ENCODE data around the gene TMEM17.

The TMEM17 gene

DNA sequence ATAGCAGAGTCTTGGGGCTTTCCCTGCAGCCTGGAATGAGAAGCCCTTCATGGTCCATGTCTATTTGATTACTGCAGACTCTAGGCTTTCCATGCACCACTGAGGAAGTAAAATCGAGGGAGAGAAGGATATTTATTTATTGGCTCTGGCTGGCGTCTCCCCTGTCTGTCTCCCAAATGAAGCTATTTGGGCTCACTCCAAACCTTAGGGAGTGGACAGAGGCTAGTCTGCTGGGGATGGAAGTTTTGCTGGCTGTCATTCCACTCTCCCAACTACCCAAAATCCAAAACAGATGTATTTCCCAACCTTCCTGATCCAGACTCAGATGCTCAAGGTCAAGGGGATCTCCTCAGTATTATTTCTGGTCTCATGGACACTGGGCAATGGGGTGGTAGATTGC is 33.7 kb downstream of the TMEM17 start:
- no peak for DNase-seq (ENCODE audit: low spot score)

DNA sequence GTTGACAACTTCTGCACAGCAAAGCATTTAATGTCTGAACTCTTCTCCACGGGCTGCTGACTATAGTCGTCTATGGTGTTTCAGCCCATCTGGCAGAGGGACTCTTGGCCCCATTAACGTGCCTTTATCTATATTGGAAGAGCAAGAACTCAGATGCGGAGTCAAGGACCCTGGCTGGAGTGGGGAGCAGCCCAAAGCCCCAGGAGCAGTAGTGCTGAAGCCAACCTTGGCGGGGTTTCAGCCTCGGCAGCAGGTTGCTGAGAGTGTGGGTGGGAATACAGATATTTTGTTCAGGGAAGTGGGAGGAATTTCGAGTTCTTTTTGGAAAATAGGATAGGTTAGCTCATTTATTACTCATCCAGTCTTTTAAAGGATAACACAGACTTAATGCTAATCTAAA is 34.2 kb downstream of the TMEM17 start:
- no peak for DNase-seq (ENCODE audit: low spot score)

DNA sequence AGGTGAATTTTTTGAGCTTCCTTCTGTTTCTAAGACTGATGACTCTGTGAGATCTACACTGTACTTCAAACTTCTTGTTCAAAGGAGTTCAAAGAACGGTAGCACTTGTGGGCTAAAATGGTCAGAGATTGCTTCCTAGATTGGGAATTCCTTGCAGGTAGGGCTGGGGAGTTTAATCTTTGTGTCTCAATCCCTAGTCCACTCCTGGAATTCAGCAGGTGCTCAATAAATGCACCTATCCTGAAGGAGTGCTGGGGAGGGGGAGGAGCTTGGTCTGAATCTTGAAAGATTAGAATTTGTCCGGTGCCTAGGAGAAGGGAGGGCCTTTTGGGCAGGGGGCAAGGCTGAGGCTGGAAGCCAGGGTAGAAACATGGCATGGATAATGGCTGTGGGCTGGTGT is 34.6 kb downstream of the TMEM17 start:
- no peak for DNase-seq (ENCODE audit: low spot score)

DNA sequence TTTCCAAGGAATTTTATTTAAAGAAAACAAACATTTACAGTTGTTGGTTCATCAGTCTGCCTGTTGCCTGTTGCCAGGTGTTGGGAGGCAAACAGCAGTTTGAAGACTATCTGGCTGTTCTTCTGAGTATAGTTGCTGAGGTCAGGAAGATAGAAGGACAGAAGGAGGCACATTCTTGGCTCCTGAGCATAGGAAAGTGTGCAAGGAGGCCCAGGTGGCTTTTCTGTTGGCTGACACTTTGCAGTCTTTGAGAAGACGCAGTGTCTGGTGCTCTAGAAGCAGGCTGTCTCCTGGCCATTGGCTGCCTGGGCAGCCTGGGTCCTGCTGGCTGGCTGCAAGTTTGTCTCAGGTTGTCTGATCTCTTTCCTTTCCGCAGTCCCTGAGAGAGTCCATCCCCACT is 36.4 kb downstream of the TMEM17 start:
- DNase-seq (ENCODE audit: low spot score) = no peak

DNA sequence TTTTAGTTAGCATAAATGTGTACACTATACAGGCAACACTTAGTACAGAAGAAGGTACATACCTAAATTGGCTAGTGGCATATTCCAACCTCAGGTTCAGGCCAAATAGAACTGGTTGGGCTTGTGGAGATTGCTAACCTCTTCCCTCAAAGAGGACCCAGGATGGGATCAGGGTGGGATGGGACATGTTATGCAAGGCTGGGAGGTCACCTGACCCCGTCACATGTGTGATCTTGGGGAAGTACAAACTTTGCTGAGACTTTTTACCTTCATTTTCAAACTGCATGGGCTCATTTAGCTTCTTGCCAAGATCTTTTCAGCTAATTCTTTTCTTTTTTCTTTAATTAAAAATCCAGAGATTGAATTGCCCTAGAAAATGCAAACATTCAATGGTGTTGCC is 36.9 kb downstream of the TMEM17 start:
- DNase-seq (ENCODE audit: low spot score) = no peak

DNA sequence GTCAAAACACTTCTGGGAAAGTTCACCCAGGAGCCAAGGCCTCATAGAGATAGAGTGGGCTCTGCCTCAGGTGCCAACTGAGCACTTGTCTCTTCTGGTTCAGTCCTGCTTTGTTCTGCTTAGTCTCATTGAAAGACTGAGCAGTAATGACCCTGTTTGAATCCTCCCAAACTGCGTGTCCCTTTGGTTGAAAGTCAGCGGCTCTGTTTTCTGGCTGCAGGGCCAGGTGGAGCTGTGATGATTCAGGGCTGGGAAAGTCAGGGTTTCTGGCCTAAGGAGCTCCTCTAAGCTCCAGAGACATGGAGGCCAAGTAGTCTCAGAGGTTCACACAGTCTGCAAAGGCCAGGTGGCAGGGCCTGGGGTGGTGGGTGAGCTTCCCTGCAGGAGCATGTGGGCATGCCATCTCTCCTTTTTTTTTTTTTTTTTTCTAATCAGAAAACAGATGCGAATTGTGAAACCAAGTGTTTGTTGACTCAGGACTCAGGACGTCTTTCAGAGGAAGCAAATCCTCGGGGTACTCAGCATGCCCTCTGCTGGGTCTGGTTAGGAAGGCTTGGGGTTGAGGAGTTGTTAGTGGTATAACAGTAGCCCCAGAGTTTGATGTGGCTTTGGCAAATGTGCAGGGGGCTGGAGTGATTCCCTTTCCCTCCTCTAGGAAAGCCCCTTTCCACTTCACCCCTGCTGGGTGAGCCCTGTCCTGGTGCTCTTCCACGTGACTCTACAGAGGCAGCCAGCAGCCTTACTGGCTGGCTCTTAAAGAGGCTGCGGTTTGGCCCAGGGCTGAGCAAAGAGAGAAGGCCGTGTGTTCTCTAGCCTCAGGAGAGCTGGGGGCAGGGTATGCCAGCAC is 38.3 kb downstream of the TMEM17 start:
- DNase-seq (ENCODE audit: low spot score) = no peak

DNA sequence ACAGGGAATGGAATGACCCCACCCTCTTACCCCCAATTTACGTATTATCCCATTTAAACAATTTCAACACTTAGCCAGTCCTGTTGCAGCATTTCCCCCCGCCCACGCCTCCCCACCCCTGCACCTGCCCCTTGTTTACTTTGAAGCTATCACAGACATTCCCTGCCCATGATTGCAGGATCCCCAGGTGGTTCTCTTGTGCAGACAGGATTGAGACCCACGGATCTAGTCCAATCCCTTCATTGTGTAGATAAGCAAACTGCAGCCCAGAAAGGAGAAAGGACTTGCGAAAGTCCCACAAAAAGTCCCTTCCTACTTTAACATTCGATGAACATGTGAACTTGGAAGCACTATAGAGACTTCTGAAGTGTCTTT is 38.9 kb downstream of the TMEM17 start:
- DNase-seq (ENCODE audit: low spot score) = no peak

DNA sequence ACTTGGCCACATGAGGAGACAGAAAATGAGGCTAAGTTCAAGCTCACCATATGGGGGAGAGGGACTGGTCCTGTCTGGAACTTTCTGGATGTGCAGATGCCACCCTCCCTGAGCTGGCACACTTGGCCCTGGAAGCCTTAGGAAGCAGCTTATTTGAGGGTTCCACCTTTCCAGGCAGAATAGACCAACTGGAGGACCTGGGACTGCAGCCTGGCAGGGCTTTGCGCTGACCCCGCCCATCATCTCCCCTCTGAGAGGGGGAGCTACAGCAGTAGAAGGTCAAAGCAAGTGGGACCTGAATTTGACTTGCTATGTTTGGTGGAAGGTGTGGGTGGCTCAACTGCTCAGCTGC is 39.5 kb downstream of the TMEM17 start:
- no peak for DNase-seq (ENCODE audit: low spot score)

DNA sequence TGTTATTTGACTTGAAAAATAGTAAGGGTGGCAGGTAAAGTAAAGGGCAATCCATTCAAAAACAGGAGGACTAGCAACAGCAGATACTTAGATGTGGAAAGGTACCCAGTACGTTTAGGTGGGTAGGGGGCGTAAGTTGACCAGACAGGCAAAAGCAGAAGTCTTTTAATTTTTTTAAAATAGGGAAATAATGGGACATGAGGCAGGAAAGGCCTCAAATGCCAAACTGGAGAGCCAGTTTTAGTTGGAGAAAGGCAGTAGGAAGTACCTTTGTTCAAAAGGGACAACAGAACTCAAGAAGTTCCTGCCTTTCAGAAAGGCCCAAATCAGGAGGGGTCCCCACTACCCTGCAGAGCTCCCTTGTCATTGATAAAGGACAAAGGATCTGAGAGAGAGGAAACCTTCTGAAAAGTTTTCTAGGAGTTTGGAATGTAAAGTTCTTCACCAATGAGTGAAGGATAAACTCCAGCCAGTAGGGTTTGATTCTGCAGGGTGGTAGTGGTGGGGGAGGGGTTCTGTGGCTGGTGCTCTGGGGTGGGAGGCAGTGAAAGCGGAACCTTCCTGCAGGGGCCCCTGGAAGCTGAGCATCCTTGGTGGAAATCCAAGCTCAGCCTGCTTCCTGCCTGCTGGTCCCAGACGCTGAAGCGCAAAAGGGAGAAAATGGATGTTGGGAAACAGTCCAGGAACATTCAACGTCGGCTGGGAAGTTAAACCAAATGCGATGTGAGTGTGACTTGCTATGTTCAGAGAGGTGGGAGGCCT is 40.1 kb downstream of the TMEM17 start:
- no peak for DNase-seq (ENCODE audit: low spot score)

DNA sequence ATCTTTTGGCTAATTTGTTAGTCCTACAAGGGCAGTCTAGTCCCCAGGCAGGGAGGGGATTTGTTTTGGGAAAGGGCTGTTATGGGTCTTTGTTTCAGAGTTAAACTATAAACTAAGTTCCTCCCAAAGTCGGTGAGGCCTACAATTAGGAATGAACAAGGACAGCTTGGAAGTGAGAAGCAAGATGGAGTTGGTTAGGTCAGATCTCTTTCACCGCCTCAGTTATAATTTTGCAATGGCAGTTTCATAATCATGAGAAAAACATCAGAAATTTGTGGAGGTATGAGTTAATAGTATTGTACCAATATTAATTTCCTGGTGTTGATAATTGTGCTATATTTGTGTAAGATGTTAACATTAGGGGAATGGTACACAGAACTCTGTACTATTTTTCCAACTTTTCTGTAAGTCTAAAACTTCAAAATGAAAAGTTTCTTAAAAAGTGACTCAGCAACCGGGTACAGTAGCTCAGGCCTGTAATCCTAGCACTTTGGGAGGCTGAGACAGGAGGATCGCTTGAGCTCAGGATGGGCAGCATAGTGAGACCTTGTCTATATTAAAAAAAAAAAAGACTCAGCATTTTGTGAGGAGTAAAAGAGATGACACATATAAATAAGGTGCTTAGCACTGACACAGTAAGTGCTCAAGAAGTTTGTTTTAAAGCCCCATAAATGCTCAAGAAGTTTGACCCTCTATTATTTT is 40.8 kb downstream of the TMEM17 start:
- DNase-seq (ENCODE audit: low spot score) = no peak

DNA sequence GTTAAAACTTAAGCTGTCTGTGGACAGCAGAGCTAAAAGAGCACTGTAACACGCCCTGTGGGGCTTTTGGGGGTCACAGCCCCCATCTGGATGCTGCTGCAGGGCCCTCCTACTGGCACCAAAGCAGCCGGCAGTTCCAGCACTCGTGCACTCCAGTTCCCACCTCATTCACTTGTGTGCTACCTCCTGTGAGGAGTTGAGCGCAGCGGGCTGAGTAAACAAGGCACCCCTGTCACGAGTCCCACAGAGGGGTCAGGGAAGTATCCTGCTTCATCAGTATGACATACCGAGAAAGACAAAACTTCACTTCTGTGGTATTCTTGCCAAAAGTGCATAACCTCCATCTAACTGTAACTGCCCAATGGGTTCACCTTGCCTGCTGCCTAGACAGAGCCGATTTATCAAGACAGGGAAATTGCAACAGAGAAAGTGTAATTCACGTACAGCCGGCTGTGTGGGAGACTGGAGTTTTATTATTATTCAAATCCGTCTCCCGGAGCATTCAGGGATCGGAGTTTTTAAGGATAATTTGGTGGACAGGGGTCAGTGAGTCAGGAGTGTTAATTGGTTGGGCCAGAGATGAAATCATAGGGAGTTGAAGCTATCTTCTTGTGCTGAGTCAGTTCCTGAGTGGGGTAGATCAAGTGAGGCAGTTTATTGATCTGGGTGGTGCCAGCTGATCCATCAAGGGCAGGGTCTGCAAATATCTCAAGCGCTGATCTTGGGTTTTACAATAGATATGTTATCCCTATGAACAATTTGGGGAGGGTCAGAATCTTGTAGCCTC is 41.6 kb downstream of the TMEM17 start:
- no peak for DNase-seq (ENCODE audit: low spot score)

DNA sequence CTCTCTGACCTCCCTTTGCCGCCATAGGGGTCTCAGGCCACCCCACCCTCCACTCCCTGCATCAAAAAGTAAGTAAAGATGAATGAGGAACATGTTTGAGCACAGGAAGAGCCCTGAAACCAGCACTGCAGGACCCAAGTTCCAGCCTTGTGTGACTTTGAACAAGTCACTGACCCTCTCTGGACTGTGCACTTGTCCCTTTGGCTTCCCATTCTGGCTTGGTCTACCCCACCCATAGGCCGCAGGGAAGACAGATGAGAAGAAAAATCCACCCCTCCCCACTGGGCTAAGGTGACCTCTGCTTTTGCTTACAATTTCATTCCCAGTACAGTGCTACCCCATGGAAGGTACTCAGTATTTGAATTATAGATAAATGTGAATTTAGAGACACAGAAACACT is 43.8 kb downstream of the TMEM17 start:
- DNase-seq (ENCODE audit: low spot score) = no peak

DNA sequence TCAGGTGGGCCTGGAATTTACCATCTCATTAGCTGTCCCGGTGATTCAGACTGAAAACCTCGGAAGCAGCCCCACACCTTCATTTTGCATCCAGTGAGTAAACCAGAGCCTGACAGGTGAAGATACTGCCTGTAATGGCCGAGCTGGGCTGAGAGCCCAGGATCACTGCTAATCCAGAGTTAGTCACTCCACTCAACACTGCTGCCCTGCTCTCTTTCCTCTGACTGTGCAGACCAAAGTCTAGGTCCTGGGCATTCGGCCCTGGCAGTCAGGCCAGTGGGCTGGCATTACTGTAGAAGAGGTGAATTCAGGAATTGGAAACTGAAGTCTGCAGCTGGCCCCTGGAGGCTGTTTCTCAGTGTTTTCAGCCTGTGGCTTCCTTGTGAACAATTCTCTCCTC is 44.3 kb downstream of the TMEM17 start:
- DNase-seq (ENCODE audit: low spot score) = peak; percentile 69

DNA sequence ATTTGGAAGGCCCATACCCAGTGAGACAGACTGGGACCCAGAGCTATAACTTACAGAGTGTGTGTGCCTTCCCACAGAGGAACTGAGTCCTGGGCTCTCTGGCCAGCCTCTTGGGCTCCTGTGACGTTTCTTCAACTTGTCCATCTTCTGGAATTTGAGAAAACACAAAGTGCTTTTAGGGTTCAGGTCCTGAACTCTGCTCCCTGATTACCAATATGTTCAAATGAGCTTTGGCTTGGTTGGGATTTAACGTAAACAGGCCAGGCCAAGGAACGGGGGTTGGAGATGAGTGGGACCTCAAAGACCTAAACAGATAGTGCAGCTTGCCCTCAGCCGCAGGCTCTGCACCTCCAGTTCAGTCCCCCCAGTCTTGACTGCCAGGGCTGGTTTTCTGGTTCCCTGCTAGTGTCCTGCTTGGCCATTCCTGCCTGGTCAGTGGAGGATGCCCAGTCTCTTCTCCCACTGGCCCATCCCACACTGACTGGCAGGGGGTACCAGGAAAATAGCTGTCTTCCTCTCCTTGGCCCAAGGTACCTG is 44.9 kb downstream of the TMEM17 start:
- DNase-seq (ENCODE audit: low spot score) = no peak

DNA sequence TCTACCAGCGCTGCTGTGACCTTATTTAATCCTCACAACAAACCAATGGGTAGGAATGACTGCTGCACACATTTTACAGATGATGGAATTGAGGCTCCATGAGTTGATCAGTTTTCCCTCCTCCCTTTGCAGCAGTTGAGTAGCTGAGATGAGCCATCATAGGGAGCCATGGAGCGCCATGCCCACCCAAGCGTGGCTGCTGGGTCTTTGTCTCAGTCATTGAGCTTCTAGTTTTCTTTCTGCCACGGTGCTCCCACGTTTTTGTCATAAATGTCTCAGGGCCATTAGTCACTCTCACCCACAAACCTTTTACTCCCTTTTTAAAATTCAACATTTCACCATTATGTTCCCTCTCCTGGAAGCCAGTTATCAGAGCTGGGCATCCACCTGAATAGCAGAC is 45.8 kb downstream of the TMEM17 start:
- no peak for DNase-seq (ENCODE audit: low spot score)

DNA sequence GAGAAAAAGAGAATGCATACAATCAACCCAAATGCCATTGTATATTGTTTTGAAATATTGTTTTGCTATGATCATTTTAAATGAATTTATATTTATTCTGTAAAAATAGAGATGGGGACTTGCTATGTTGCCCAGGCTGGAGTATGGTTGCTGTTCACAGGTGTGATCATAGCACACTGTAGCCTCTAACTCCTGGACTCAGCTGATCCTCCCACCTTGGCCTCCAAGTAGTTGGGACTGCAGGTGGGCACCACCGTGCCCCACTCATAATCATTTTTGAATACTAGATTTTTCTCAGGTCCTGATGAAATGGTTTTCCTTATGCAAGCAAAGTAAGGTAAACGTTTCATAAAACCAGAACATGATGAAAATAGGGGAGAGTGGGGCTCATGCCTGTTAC is 46.3 kb downstream of the TMEM17 start:
- DNase-seq (ENCODE audit: low spot score) = no peak

DNA sequence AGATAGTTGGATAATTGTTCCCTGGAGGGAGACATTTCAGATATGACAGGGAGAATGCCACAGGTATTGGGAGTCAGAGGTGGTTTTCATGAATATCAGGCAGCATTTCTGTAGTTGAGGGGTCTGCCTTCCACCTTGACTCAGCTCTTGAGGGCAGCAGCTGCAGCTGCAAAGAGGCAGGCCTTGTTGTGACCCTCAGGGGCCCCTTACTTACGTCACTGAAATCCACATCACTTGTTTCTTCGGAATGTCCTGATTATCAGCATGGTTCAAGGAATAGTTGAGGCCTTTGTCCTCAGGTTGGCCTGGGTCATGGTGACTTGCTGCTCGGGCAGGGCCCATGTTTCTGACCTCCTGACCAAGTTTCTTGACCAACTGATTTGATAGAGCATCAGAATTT is 46.9 kb downstream of the TMEM17 start:
- no peak for DNase-seq (ENCODE audit: low spot score)

DNA sequence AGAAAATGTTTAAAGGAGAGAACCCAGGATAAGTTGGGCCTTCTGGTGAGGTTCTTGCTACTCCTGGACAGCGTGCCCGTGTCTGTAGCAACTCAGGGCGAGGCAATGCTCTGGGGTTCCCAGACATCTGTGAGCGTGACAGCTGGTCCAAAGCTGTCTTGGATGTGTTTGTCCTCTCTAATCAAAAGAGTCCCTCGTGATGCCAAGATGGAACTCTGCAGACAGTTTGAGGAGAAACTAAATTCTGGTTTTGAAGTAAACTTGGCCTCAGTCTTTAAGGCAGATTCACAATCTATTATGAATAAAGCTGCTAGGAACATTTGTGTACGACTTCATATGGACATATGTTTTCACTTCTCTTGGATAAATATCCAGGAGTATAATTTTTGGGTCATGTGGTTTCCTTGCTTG is 47.3 kb downstream of the TMEM17 start:
- DNase-seq (ENCODE audit: low spot score) = no peak

DNA sequence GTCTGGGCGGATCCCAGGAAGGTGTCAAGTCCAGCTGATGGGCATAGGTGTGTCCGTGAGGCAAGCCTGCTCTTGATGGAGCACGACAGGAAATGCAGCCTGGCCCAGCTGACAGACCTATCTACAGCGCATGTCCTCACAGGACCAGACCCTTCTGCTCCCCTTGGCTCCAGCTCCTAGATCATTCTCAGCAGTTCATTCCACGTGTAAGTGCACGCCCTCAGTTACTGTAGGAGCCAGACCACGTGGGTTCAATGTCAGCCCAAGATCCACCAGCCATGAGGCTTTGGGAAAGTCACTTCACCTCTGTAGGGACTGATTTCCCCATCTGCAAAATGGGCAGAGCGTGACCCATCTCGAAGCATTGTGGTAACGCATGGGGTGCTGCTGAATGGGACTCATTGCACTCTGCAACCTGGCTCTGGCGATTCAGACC is 47.8 kb downstream of the TMEM17 start:
- no peak for DNase-seq (ENCODE audit: low spot score)

DNA sequence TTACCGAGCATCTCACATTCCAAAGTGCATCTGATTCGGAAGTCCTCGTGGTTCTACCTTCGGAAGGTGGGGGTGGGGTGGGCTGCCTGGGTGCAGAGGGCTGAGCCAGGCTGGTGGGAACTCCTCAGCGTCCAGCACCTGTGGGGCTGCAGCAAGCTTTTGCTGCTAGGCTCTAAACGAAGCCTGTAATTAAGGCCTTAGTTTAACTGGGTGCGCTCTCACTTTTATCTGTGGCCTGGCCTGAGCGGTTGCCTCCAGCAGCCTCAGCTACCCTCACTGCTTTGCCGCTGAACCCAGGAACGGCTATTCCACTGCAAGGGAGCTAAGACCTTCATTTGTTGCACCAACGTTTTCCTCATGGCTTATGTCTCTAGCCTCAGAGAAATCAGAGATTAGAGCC is 48.4 kb downstream of the TMEM17 start:
- no peak for DNase-seq (ENCODE audit: low spot score)

DNA sequence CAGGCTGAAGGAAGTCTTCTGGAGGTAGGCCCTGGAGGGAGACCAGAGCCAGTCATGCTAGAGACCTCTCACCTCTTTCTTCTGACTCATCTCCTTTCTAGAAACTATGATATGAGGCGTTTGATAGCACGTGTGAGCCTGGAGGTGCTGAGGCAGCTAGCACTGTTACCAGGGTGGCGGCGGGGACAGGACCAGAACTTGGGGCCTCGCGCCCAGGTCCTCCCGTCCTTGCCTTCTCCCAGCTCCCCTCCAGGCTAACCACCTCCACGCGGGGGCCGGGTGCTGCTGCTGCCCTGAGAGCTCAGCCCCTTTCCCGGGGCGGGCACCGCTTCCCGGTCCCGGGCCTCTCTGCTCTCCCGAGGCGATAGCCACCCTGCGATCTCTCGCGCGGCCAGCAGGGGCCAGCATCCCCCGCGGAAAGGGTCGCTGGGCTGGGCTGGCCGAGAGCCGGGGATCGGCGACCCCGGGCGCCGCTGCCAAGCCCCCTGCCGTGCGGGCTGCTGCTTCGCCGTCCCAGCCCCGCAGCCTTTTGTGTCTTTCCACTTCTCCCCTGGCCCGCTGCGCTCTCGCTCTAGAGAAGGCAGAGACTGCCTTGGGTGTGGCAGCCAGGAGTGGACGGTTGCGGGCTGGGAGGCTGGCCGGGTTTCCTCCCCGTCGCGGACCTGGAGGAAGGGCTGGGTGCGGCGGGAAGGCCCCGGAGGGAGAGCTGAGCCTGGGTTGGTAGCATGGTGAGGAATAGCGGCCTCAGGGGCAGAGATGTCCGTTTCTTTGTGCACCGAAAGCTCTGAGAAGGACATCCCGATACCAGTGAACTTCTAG is 49.1 kb downstream of the TMEM17 start:
- DNase-seq (ENCODE audit: low spot score) = peak; percentile 91

Measured in AG08396 (cell line).